Right hindlimb (tissue), 1 donor: ENCODE data around the gene MOCOS.

ENCODE experiments used
- DNase-seq: peaks from one replicate; pipeline ENCODE4 v3.0.0-alpha.2; 2018

The MOCOS gene

GRCh38 chr18:36275561-36275960 lies 88.3 kb downstream of the MOCOS start:
- DNase-seq: no peak

- DNase-seq: no peak
Observed at GRCh38 chr18:36279001-36279400, 91.7 kb downstream of the MOCOS start.

- DNase-seq: no peak
Observed at GRCh38 chr18:36281936-36282335, 94.6 kb downstream of the MOCOS start.

GRCh38 chr18:36283448-36283847 lies 96.2 kb downstream of the MOCOS start:
- DNase-seq: no peak

- no peak for DNase-seq
Observed at GRCh38 chr18:36284268-36284667, 97.0 kb downstream of the MOCOS start.

- no peak for DNase-seq
Observed at GRCh38 chr18:36284671-36285295, 97.5 kb downstream of the MOCOS start.

- DNase-seq: no peak
Observed at GRCh38 chr18:36287653-36288052, 100.4 kb downstream of the MOCOS start.

GRCh38 chr18:36288689-36289088 lies 101.4 kb downstream of the MOCOS start:
- DNase-seq: no peak

- no peak for DNase-seq
Observed at GRCh38 chr18:36294031-36294430, 106.7 kb downstream of the MOCOS start.

- DNase-seq: no peak
Observed at GRCh38 chr18:36295214-36295613, 107.9 kb downstream of the MOCOS start.

GRCh38 chr18:36295880-36296301 lies 108.6 kb downstream of the MOCOS start:
- no peak for DNase-seq

- DNase-seq: peak; percentile 90
Observed at GRCh38 chr18:36296650-36297416, 109.5 kb downstream of the MOCOS start.

- DNase-seq: peak; percentile 83
Observed at GRCh38 chr18:36297417-36298125, 110.3 kb downstream of the MOCOS start, which contains the start of gene FHOD3. TSS of gene FHOD3 (plus strand) at chr18:36297713. CDS start at chr18:36297836, 123 bp downstream.

- peak; percentile 45 for DNase-seq
Observed at GRCh38 chr18:36298126-36298741, 110.9 kb downstream of the MOCOS start.

GRCh38 chr18:36299015-36299414 lies 111.7 kb downstream of the MOCOS start:
- no peak for DNase-seq

- no peak for DNase-seq
Observed at GRCh38 chr18:36300211-36300610, 112.9 kb downstream of the MOCOS start.

- DNase-seq: no peak
Observed at GRCh38 chr18:36301884-36302283, 114.6 kb downstream of the MOCOS start.

GRCh38 chr18:36302676-36303075 lies 115.4 kb downstream of the MOCOS start:
- DNase-seq: no peak

- DNase-seq: no peak
Observed at GRCh38 chr18:36303211-36303844, 116.0 kb downstream of the MOCOS start.

- DNase-seq: no peak
Observed at GRCh38 chr18:36304723-36305122, 117.4 kb downstream of the MOCOS start.

GRCh38 chr18:36305375-36305774 lies 118.1 kb downstream of the MOCOS start:
- no peak for DNase-seq

- DNase-seq: no peak
Observed at GRCh38 chr18:36307513-36307912, 120.2 kb downstream of the MOCOS start.
